Measurements from ENCODE around the gene SIGLEC14.

Gene SIGLEC14

DNA sequence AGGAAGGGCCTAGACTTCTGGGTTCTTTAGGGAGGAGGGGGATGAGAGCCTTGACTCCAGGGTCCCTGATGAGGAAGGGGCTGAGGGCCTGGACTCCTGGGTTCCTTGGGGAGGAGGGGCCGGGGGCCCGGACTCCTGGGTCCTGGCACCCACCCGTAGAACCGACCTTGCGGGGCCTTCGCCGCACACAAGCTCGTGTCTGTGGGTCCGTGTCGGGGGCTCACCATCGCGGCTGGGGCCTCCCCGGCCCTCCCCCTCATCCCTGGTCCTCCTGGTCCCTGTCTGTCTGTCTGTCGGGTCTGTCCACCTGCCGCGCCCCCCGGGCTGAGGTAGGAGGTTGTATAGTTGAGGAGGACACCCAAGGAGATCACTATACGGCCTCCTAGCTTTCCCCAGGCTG, 45.8 kb upstream of the SIGLEC14 start (continued):
- TF ChIP-seq, protein P1, sequence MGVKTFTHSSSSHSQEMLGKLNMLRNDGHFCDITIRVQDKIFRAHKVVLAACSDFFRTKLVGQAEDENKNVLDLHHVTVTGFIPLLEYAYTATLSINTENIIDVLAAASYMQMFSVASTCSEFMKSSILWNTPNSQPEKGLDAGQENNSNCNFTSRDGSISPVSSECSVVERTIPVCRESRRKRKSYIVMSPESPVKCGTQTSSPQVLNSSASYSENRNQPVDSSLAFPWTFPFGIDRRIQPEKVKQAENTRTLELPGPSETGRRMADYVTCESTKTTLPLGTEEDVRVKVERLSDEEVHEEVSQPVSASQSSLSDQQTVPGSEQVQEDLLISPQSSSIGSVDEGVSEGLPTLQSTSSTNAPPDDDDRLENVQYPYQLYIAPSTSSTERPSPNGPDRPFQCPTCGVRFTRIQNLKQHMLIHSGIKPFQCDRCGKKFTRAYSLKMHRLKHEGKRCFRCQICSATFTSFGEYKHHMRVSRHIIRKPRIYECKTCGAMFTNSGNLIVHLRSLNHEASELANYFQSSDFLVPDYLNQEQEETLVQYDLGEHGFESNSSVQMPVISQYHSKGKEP (tag by site-specific recombination; IDR thresholded peaks at IDR 0.05): no peak
- TF ChIP-seq ZFP37 (tag by site-specific recombination; IDR thresholded peaks at IDR 0.05): no peak
- TF ChIP-seq, protein P2, sequence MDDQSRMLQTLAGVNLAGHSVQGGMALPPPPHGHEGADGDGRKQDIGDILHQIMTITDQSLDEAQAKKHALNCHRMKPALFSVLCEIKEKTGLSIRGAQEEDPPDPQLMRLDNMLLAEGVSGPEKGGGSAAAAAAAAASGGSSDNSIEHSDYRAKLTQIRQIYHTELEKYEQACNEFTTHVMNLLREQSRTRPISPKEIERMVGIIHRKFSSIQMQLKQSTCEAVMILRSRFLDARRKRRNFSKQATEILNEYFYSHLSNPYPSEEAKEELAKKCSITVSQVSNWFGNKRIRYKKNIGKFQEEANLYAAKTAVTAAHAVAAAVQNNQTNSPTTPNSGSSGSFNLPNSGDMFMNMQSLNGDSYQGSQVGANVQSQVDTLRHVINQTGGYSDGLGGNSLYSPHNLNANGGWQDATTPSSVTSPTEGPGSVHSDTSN (CRISPR knock-in tag; IDR thresholded peaks at IDR 0.05): no peak
- TF ChIP-seq ZXDB (tag by site-specific recombination; IDR thresholded peaks at IDR 0.05): no peak

DNA sequence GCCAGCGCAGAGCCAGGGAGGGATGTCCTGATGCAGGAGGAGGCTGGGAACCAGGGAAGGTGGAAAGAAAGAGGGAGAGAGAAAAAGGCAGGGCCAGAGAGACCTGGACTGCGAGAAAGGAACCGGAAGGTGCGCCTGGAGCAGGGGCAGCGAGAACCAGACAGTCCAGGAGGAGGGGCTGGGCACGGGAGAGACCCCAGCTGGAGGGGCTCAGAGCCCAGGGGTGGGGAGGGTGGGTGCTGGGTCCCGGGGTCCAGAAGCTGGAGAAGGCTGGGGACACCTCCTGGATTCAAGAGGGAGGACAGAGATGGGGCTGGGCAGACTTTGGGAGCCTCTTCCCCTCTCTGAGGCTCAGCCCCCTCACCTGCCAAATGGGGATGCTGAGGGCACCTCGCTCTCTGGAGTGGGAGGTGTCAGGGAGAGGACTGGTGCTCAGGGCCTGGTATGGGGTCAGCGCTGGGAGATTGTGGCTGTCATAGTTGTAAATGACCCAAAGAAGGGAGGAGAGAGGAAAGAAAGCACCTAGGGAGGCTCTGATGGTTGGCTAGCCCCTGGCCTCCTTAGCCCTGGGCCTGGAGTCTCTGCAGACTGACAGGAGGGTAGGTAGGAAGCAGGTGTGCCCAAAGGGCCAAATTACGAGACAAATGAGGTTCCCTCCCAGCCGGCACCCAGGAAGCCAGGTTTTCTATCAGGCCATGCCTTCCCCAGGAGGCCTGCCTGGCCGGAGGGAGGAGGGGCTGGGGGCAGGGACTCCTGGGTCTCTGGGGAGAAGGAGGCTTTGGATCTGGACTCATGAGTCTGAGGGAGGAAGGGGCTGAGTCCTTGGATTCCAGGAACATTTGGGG, 45.2 kb upstream of the SIGLEC14 start:
- peaks cover 17% of the 10 kb centered on the region for H3K4me1 ChIP-seq (ENCODE audit: control insufficient read depth, insufficient read depth, low read length)
- H3K9me3 ChIP-seq (ENCODE audit: control insufficient read depth, insufficient read depth, low read depth, low read length): no peaks in the 10 kb centered on the region
- TF ChIP-seq ZNF624 (tag by site-specific recombination; IDR thresholded peaks at IDR 0.05) (no peak), IKZF3 (tag by site-specific recombination; IDR thresholded peaks at IDR 0.05) (no peak), ZNF10 (tag by site-specific recombination; IDR thresholded peaks at IDR 0.05) (no peak), ZNF146 (tag by site-specific recombination; IDR thresholded peaks at IDR 0.05) (no peak), KLF1 (tag by site-specific recombination; IDR thresholded peaks at IDR 0.05) (no peak), ZNF48 (tag by site-specific recombination; IDR thresholded peaks at IDR 0.05) (no peak), ZNF335 (tag by site-specific recombination; conservative IDR thresholded peaks at IDR 0.05) (no peak), ZNF501 (tag by site-specific recombination; IDR thresholded peaks at IDR 0.05) (no peak), ZNF433 (tag by site-specific recombination; IDR thresholded peaks at IDR 0.05; ENCODE audit: low read depth) (no peak), ZSCAN23 (tag by site-specific recombination; IDR thresholded peaks at IDR 0.05) (no peak)
- TF ChIP-seq, protein P3, sequence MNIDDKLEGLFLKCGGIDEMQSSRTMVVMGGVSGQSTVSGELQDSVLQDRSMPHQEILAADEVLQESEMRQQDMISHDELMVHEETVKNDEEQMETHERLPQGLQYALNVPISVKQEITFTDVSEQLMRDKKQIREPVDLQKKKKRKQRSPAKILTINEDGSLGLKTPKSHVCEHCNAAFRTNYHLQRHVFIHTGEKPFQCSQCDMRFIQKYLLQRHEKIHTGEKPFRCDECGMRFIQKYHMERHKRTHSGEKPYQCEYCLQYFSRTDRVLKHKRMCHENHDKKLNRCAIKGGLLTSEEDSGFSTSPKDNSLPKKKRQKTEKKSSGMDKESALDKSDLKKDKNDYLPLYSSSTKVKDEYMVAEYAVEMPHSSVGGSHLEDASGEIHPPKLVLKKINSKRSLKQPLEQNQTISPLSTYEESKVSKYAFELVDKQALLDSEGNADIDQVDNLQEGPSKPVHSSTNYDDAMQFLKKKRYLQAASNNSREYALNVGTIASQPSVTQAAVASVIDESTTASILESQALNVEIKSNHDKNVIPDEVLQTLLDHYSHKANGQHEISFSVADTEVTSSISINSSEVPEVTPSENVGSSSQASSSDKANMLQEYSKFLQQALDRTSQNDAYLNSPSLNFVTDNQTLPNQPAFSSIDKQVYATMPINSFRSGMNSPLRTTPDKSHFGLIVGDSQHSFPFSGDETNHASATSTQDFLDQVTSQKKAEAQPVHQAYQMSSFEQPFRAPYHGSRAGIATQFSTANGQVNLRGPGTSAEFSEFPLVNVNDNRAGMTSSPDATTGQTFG (tag by site-specific recombination; IDR thresholded peaks at IDR 0.05; ENCODE audit: borderline replicate concordance): no peak
- TF ChIP-seq, protein P4, sequence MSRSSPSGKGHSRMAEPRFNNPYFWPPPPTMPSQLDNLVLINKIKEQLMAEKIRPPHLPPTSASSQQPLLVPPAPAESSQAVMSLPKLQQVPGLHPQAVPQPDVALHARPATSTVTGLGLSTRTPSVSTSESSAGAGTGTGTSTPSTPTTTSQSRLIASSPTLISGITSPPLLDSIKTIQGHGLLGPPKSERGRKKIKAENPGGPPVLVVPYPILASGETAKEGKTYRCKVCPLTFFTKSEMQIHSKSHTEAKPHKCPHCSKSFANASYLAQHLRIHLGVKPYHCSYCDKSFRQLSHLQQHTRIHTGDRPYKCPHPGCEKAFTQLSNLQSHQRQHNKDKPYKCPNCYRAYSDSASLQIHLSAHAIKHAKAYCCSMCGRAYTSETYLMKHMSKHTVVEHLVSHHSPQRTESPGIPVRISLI (tag by site-specific recombination; IDR thresholded peaks at IDR 0.05): no peak
- ChIA-PET POLR2A (interaction anchor here (0.5 to 1.9 kb wide), 6 partner anchors 9 to 584 kb away, joined by 3 to 23 read pairs (median 5); no protein-coding TSS in a partner anchor), CTCF (no interaction called here)
- H3K27ac ChIP-seq (ENCODE audit: extremely low read depth, low read depth, low read length): peak overlapping the region; percentile 91; the same call in 1 of the 2 replicates
- H3K4me3 ChIP-seq (ENCODE audit: low read depth, low read length): peak overlapping the region; percentile 83
- peaks cover 13 to 39% of the 10 kb centered on the region in 2 experiments; a peak in 2 of 3 replicates for H3K36me3 ChIP-seq (ENCODE audit: control insufficient read depth in 2 of 2, insufficient read depth in 1 of 2, low read length in 2 of 2)

Data from HEK293 (cell line).